ENCODE measurements around the gene SOAT1. TPM values are rescaled to one million over a fixed set of nuclear protein-coding genes. Genes with fewer than 3 reads are reported as not detected.

Gene SOAT1
- total and polyA plus RNA-seq, 2 of the 4 experiments (the other 2 are of a cell fraction): 19.5 to 19.8 TPM

DNA sequence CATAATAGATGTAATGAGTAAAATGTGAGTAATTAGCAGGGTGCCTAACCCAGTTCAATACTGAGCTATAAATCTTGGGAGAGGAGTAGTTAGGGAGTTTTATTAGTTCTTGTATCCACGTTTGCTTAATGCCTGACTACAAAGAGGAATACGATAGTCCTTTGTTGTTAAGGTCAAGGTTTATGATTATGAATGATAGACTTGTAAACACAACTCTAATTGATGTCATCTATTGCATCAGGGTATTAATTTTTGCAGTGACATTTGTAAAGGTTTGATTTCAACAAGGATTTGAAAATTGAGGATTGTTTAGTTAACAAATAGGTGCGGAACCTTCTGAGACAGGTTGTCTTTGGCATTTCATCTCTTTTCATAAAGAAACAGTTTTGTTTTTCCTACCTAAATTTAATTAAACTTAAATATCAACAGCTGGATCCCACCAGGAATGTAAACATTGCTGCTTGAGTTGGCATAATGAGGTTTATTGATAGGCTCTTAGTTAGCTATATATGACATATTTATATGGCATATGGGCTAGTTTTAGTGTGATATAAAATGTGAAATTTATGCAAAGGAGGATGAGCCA is 9.7 kb downstream of the SOAT1 start:
- Histone ChIP-seq H3K79me1 (ENCODE audit: low read depth in 1 of 2, low read length in 2 of 2) (peaks cover 42 to 66% of the 10 kb centered on the region in 2 experiments), H3K27ac (ENCODE audit: insufficient read depth, low read length) (no peak overlapping the region), H2BK5ac (ENCODE audit: low read depth, low read length, poor library complexity, severe bottlenecking) (no peak overlapping the region), H2AK5ac (ENCODE audit: low read depth, low read length) (no peak overlapping the region), H4K91ac (ENCODE audit: insufficient read depth, low read depth, low read length) (no peak overlapping the region), H3K27me3 (ENCODE audit: control insufficient read depth, insufficient read depth, low read length) (no peaks in the 10 kb centered on the region), H3K9me3 (ENCODE audit: control insufficient read depth, insufficient read depth, low read length) (no peaks in the 10 kb centered on the region), H3K4ac (ENCODE audit: low read depth, low read length) (no peak overlapping the region), H3K4me2 (ENCODE audit: low read depth, low read length) (no peak overlapping the region), H4K8ac (ENCODE audit: low read depth in 2 of 2, low read length in 2 of 2) (no peak overlapping the region), H2BK15ac (ENCODE audit: low read depth, low read length) (no peak overlapping the region), H4K20me1 (ENCODE audit: insufficient read depth, low read length) (peaks cover 9% of the 10 kb centered on the region; the same call in 1 of the 2 replicates), H3K23ac (ENCODE audit: low read depth, low read length) (no peak overlapping the region), H3K14ac (replicated peaks; ENCODE audit: low read depth, low read length) (no peak overlapping the region), H2AFZ (replicated peaks; ENCODE audit: low read length, poor library complexity) (no peak overlapping the region), H3K18ac (ENCODE audit: low read depth, low read length) (no peak overlapping the region), H2AK9ac (replicated peaks; ENCODE audit: low read depth, low read length, poor library complexity) (no peak overlapping the region), H3K9ac (ENCODE audit: low read depth, low read length) (no peak overlapping the region), H3K4me1 (ENCODE audit: control insufficient read depth, insufficient read depth, low read length) (peaks cover 6% of the 10 kb centered on the region; the same call in 1 of the 2 replicates), H2BK120ac (ENCODE audit: low read depth, low read length) (no peak overlapping the region), H2BK20ac (ENCODE audit: low read depth, low read length) (no peak overlapping the region), H3K36me3 (ENCODE audit: control insufficient read depth, insufficient read depth, low read length) (peaks cover 14% of the 10 kb centered on the region), H4K5ac (ENCODE audit: low read depth, low read length) (no peak overlapping the region), H3K56ac (ENCODE audit: extremely low read depth, insufficient read depth, low read length) (no peak overlapping the region), H3K9me1 (ENCODE audit: insufficient read depth, low read length) (peaks cover 8% of the 10 kb centered on the region; the same call in 1 of the 2 replicates), H3K4me3 (ENCODE audit: insufficient read depth, low read depth, low read length) (no peak overlapping the region)
- ChIA-PET POLR2A (ENCODE audit: unreplicated experiment) (no interaction called here), CTCF (interaction anchor here (0.6 kb wide), 1 partner anchor 26 kb away, joined by 6 read pairs; no protein-coding TSS in a partner anchor)
- in situ Hi-C loops (cut with MboI; ENCODE audit: low sequenced_read_pairs) (no loop called here), dilution Hi-C loops (cut with HindIII; ENCODE audit: low sequenced_read_pairs, unreplicated experiment) (no loop called here), intact Hi-C loops (cut with micrococcal nuclease) (no loop called here)
- no TSS peak for BruUV-seq (replicated peaks)
- ATAC-seq (ENCODE audit: low read depth): no peak
- no peak for TF ChIP-seq RFX5 (IDR thresholded peaks at IDR 0.05; ENCODE audit: low read depth, low read length)
- no peak for TF ChIP-seq RCOR1 (IDR thresholded peaks at IDR 0.05; ENCODE audit: insufficient replicate concordance, low read length)
- no peak for TF ChIP-seq RAD21 (IDR thresholded peaks at IDR 0.05; ENCODE audit: low read length)
- no peak for TF ChIP-seq SMC3 (IDR thresholded peaks at IDR 0.05; ENCODE audit: low read depth, low read length)
- TF ChIP-seq MAFK (IDR thresholded peaks at IDR 0.05; ENCODE audit: low read depth, low read length): no peak
- DNase-seq: no peak
- WGBS, 2 experiments (ENCODE audit: extremely low coverage in 2 of 2, insufficient read length in 1 of 2): 80% methylated on average over 2 of the region's 3 CpGs; no CpG with 5 or more reads in 1 of the 2 experiments
